ENCODE results near the gene SPPL2C. TPM values are rescaled to one million over a fixed set of nuclear protein-coding genes. Genes with fewer than 3 reads are reported as not detected.
A peak's percentile ranks its signal among the peaks of the same experiment; 100 is the strongest.

SPPL2C gene
- total and polyA plus RNA-seq, 2 of the 13 experiments (the other 11 are each of a cell fraction or from before 2014, with no cell fraction given), result not detected

GRCh38 chr17:45833920-45834319 lies 10.8 kb upstream of the SPPL2C start (continued):
- TF ChIP-seq CAMTA2 (CRISPR knock-in tag; IDR thresholded peaks at IDR 0.05; ENCODE audit: borderline replicate concordance) (no peak), ZFY (CRISPR knock-in tag; IDR thresholded peaks at IDR 0.05) (no peak), ZNF337 (CRISPR knock-in tag; IDR thresholded peaks at IDR 0.05; ENCODE audit: borderline replicate concordance, low read depth) (no peak), GTF2F1 (IDR thresholded peaks at IDR 0.05; ENCODE audit: low read length) (no peak), MBD4 (IDR thresholded peaks at IDR 0.05; ENCODE audit: borderline replicate concordance, low read length) (no peak)
- TF ChIP-seq, protein P1, sequence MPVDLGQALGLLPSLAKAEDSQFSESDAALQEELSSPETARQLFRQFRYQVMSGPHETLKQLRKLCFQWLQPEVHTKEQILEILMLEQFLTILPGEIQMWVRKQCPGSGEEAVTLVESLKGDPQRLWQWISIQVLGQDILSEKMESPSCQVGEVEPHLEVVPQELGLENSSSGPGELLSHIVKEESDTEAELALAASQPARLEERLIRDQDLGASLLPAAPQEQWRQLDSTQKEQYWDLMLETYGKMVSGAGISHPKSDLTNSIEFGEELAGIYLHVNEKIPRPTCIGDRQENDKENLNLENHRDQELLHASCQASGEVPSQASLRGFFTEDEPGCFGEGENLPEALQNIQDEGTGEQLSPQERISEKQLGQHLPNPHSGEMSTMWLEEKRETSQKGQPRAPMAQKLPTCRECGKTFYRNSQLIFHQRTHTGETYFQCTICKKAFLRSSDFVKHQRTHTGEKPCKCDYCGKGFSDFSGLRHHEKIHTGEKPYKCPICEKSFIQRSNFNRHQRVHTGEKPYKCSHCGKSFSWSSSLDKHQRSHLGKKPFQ (CRISPR knock-in tag; IDR thresholded peaks at IDR 0.05; ENCODE audit: insufficient replicate concordance), result no peak

GRCh38 chr17:45834471-45835396 lies 9.9 kb upstream of the SPPL2C start:
- WGBS (ENCODE audit: low lambda C conversion rate), result 14% methylated on average over 3 of the region's 26 CpGs
- DNase-seq (ENCODE audit: low spot score), result no peak
- no peaks in the 10 kb centered on the region for H3K79me2 ChIP-seq (ENCODE audit: insufficient read depth, low read length)
- no peak overlapping the region for H3K9ac ChIP-seq (ENCODE audit: insufficient read depth, low read depth, low read length)
- H4K20me1 ChIP-seq (ENCODE audit: insufficient read depth, low read length), result no peaks in the 10 kb centered on the region
- H3K27me3 ChIP-seq (ENCODE audit: control insufficient read depth in 1 of 2, insufficient read depth in 2 of 2, low read length in 2 of 2), result peaks cover 19 to 85% of the 10 kb centered on the region in 2 experiments
- H3K4me3 ChIP-seq (replicated peaks in 1 of 3; ENCODE audit: insufficient read depth in 1 of 3, low read depth in 2 of 3, low read length in 3 of 3), result no peak overlapping the region
- POLR2A ChIA-PET, result no interaction called here
- no peak overlapping the region for H3K27ac ChIP-seq (ENCODE audit: extremely low read length, insufficient read depth, low read length)
- no peaks in the 10 kb centered on the region for H3K36me3 ChIP-seq (replicated peaks in 1 of 2; ENCODE audit: control insufficient read depth in 1 of 2, insufficient read depth in 2 of 2, low read length in 2 of 2)
- intact Hi-C loops (cut with micrococcal nuclease; ENCODE audit: unreplicated experiment), result no loop called here
- CTCF ChIA-PET (ENCODE audit: low intra/inter-chr PET ratio, low total read pairs), result no interaction called here
- no peak for FAIRE-seq
- no peak overlapping the region for H3K4me2 ChIP-seq (ENCODE audit: low read depth, low read length)
- in situ Hi-C loops (cut with HindIII; ENCODE audit: extremely low pct_ligation_motif_present, low pct_unique_long_range_greater_than_20kb), result loop anchor here (5.0 kb wide), 1 partner anchor 192 kb away; no protein-coding TSS in a partner anchor
- H2AFZ ChIP-seq (ENCODE audit: low read length), result no peak overlapping the region
- TF ChIP-seq EZH2 (conservative IDR thresholded peaks at IDR 0.05; ENCODE audit: low read depth, low read length), result 0 out of 2 replicates have a peak, but pooled peaks have one; percentile 41
- TF ChIP-seq HOXA3 (CRISPR knock-in tag; IDR thresholded peaks at IDR 0.05), result no peak
- TF ChIP-seq, protein P2, sequence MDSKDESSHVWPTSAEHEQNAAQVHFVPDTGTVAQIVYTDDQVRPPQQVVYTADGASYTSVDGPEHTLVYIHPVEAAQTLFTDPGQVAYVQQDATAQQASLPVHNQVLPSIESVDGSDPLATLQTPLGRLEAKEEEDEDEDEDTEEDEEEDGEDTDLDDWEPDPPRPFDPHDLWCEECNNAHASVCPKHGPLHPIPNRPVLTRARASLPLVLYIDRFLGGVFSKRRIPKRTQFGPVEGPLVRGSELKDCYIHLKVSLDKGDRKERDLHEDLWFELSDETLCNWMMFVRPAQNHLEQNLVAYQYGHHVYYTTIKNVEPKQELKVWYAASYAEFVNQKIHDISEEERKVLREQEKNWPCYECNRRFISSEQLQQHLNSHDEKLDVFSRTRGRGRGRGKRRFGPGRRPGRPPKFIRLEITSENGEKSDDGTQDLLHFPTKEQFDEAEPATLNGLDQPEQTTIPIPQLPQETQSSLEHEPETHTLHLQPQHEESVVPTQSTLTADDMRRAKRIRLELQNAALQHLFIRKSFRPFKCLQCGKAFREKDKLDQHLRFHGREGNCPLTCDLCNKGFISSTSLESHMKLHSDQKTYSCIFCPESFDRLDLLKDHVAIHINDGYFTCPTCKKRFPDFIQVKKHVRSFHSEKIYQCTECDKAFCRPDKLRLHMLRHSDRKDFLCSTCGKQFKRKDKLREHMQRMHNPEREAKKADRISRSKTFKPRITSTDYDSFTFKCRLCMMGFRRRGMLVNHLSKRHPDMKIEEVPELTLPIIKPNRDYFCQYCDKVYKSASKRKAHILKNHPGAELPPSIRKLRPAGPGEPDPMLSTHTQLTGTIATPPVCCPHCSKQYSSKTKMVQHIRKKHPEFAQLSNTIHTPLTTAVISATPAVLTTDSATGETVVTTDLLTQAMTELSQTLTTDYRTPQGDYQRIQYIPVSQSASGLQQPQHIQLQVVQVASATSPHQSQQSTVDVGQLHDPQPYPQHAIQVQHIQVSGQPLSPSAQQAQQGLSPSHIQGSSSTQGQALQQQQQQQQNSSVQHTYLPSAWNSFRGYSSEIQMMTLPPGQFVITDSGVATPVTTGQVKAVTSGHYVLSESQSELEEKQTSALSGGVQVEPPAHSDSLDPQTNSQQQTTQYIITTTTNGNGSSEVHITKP (CRISPR knock-in tag; IDR thresholded peaks at IDR 0.05; ENCODE audit: low read depth), result no peak
- 0 out of 2 replicates have a peak, but pooled peaks have one; percentile 56 for TF ChIP-seq CREB1 (IDR thresholded peaks at IDR 0.05)
- no peak for TF ChIP-seq CREB1 (CRISPR knock-in tag; IDR thresholded peaks at IDR 0.05)
- H3K4me1 ChIP-seq (ENCODE audit: insufficient read depth, low read length), result no peaks in the 10 kb centered on the region
- BruUV-seq (replicated peaks), result no TSS peak
- ATAC-seq, result no peak
- no peaks in the 10 kb centered on the region for H3K9me3 ChIP-seq (ENCODE audit: low read length)

Data from HepG2 (cell line).